ENCODE results near the gene STK17A.

DNA sequence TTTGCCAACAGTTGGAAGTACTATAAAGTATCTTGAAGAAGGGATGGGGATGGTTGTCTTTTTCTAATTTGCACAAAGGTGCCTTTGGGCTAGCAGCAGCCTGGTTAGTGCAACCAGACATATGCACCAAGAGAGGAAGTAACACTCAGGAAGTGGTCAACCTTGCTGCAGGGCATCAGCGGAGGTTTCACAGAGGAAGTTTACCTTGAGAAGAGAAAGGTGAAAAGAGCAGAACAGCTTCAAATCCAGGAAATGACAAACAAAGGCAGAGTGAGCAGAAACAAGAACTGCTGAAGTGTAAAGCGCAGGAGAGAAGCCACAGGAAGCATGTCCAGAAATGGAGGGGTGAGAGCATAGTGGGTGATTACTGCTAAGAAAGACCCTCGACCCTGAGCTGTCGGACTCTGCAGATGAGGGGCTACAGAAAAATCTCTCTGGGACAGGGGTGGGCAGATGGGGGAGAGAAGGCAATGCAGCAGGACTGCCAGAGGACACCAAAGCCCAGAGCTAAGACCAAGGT lies 66.9 kb downstream of the STK17A start:
- TF ChIP-seq, protein P1, sequence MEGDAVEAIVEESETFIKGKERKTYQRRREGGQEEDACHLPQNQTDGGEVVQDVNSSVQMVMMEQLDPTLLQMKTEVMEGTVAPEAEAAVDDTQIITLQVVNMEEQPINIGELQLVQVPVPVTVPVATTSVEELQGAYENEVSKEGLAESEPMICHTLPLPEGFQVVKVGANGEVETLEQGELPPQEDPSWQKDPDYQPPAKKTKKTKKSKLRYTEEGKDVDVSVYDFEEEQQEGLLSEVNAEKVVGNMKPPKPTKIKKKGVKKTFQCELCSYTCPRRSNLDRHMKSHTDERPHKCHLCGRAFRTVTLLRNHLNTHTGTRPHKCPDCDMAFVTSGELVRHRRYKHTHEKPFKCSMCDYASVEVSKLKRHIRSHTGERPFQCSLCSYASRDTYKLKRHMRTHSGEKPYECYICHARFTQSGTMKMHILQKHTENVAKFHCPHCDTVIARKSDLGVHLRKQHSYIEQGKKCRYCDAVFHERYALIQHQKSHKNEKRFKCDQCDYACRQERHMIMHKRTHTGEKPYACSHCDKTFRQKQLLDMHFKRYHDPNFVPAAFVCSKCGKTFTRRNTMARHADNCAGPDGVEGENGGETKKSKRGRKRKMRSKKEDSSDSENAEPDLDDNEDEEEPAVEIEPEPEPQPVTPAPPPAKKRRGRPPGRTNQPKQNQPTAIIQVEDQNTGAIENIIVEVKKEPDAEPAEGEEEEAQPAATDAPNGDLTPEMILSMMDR (conservative IDR thresholded peaks at IDR 0.05; ENCODE audit: low read length) = no peak
- no peak for TF ChIP-seq EZH2phosphoT487 (IDR thresholded peaks at IDR 0.05; ENCODE audit: borderline replicate concordance)
